ENCODE results near the gene RIN1. TPM values are rescaled to one million over a fixed set of nuclear protein-coding genes. Genes with fewer than 3 reads are reported as not detected.
A peak's percentile ranks its signal among the peaks of the same experiment; 100 is the strongest.

RIN1 gene
- total and polyA plus RNA-seq, 2 of the 13 experiments (the other 11 are each of a cell fraction or from before 2014, with no cell fraction given) = 2.4 to 4.1 TPM

- TF ChIP-seq KAT8 (CRISPR knock-in tag; IDR thresholded peaks at IDR 0.05) (peak; percentile 44; the same call in 1 of the 2 replicates), ZNF326 (CRISPR knock-in tag; IDR thresholded peaks at IDR 0.05; ENCODE audit: borderline replicate concordance) (no peak), GTF2F1 (IDR thresholded peaks at IDR 0.05; ENCODE audit: low read length) (no peak), KMT2B (CRISPR knock-in tag; IDR thresholded peaks at IDR 0.05) (no peak), KLF16 (CRISPR knock-in tag; IDR thresholded peaks at IDR 0.05) (peak in 1 of 2 experiments; percentile 43; a peak in 1 of 4 replicates), ZNF674 (CRISPR knock-in tag; IDR thresholded peaks at IDR 0.05; ENCODE audit: low read depth) (no peak), RAD51 (IDR thresholded peaks at IDR 0.05; ENCODE audit: borderline replicate concordance) (no peak), ZNF414 (CRISPR knock-in tag; IDR thresholded peaks at IDR 0.05) (peak; percentile 41; the same call in 1 of the 2 replicates), ZSCAN25 (CRISPR knock-in tag; IDR thresholded peaks at IDR 0.05) (no peak), UBTF (CRISPR knock-in tag; IDR thresholded peaks at IDR 0.05) (0 out of 2 replicates have a peak, but pooled peaks have one; percentile 26), ISX (CRISPR knock-in tag; conservative IDR thresholded peaks at IDR 0.05) (no peak), FOSL1 (CRISPR knock-in tag; IDR thresholded peaks at IDR 0.05; ENCODE audit: borderline replicate concordance) (no peak), TEAD2 (CRISPR knock-in tag; IDR thresholded peaks at IDR 0.05) (no peak), CEBPG (CRISPR knock-in tag; IDR thresholded peaks at IDR 0.05) (no peak), RBFOX2 (IDR thresholded peaks at IDR 0.05; ENCODE audit: low read depth, low read length) (peak; percentile 54), RARA (CRISPR knock-in tag; IDR thresholded peaks at IDR 0.05) (no peak), DPF2 (CRISPR knock-in tag; IDR thresholded peaks at IDR 0.05; ENCODE audit: borderline replicate concordance, low read depth) (no peak), ZNF354B (CRISPR knock-in tag; IDR thresholded peaks at IDR 0.05) (no peak), KIAA2018 (CRISPR knock-in tag; IDR thresholded peaks at IDR 0.05; ENCODE audit: borderline replicate concordance) (no peak)
These were observed 35.6 kb upstream of the RIN1 start, which contains the start of gene SLC29A2 (continued) for GRCh38 chr11:66371627-66372415.

All from HepG2 (cell line).